GM10266 (cell line): ENCODE data around the gene MMP12.

ENCODE experiments used
- DNase-seq: peaks from one replicate; pipeline ENCODE4 v3.0.0; 2012; ENCODE audit errors: extremely low spot score
- CTCF ChIP-seq: IDR thresholded peaks from 2 replicates; pipeline ENCODE4 v1.5.1; 2012; ENCODE audit warnings: mild to moderate bottlenecking, low read depth; ENCODE audit not compliant: control insufficient read depth, insufficient read depth; ENCODE audit errors: missing control alignments

The MMP12 gene

GRCh38 chr11:102874852-102875251 lies at the start of gene MMP12:
Gene MMP12, minus strand, starts transcription at chr11:102874982. Its CDS starts 45 bp downstream, at chr11:102874937.
- no peak for DNase-seq
- TF ChIP-seq CTCF: no peak

- DNase-seq: no peak
- TF ChIP-seq CTCF: no peak
Observed at GRCh38 chr11:102921587-102922220, 46.9 kb upstream of the MMP12 start.

DNA sequence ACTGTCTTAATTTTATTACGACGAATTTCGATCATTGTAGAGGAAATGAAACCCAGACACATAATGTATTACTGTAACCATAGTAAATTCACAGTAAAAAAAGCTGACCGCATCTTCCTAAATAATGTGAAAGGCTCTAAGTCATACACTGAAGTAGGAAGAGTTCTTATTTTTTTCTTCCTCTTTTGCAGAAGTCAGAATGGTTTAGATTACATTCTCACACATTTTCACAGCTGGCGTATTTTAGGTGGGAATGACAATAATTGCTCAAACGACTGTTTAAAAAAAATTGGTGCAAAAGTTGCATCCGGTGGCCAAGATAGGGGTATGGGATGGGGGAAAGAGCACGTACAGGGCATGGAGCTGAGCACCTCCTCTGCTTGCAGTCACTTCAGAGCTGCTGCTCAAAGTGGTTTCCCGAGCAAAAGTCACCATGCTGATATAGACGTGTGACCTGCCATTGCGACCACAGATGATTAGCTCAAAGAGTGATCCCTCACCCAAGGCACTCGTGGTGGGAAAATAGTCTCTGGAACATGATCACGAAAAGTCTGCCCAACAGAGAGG lies 45.4 kb upstream of the MMP12 start:
- DNase-seq: no peak
- no peak for TF ChIP-seq CTCF

- TF ChIP-seq CTCF: no peak
- no peak for DNase-seq
Observed at GRCh38 chr11:102915044-102915375, 40.2 kb upstream of the MMP12 start.

DNA sequence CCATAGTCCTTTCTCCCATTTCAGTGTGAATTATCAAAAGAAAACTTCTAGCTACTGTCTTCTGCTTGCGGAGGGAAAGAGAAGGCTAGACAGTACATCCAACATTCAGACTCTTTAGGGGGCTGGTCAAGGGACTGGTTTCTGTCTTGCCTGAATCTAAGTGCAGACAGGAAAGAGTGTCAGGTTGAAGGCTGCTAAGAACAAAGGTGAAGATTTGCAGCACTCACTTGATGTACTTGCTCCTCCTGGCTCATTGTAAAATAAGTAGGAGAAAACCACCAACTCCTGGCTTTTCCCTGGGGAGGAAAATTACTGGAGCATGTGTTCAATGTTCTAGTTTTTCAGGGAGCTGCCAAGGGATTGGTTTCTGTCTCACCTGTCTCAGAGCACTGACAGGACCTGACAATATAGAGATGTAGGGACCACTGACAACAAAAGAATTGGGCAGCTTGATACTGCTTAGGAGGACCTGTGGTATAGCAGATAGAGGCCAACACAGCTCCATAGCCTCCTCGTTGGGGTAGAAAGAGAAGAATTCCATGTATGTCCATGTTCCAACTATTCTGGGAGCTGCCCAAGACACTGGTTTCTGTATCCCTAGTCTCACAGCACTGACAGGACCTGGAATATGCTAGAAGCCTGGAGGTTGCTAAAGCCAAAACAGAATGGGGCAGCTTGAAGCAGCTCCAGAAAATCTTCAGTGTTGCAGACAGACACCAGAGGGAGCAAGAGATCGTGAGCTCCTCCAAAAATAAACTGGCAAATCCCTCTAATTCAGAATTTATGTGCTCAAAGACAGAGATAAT lies 39.7 kb upstream of the MMP12 start:
- DNase-seq: no peak
- TF ChIP-seq CTCF: peak; percentile 44

DNA sequence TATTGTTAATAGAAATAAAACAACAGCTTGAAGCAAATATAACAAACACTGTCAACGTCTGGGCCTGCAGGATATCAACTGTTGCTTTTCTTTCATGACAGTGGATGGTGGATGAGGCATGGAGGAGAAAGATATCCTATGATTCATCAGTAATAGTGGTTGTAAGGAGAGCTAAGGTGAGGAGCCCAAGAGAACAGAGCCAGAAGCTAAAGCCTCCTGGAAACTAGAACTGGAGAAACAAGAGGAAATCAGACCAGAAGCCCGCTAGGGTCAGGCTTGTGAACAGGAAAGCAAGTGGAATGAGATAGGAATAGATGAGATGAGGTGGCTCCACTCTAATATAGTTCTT lies 37.7 kb upstream of the MMP12 start:
- no peak for TF ChIP-seq CTCF
- no peak for DNase-seq
